CD4-positive, alpha-beta T cell treated with Interleukin-12 subunit alpha and Interleukin-12 subunit beta, for 1 hour (primary cell): ENCODE data around the gene AFP.

ENCODE experiments used
- DNase-seq: peaks from one replicate; pipeline ENCODE4 v3.0.0-alpha.2; 2020

The AFP gene

GRCh38 chr4:73470728-73471127 lies 34.7 kb downstream of the AFP start:
- DNase-seq, result no peak

GRCh38 chr4:73477176-73477575 lies 41.2 kb downstream of the AFP start:
- no peak for DNase-seq

DNA sequence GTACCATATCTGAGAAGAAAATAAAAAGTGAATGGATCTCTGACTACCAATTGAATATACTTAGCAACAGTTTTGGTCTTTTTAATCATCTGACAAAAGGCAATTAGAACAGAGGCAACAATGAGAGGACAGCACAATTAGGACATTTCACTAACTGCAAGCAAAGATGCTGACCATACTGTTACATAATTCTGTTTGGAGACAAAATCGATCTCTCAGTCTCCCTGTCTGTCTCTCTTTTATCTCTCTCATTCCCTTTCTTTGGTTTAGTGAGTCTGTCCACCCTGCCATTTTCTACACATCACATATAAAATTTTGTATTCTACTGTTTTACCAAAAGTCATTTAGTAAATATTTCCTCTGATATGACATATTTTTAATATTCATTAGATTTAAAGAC lies 43.3 kb downstream of the AFP start:
- no peak for DNase-seq

DNA sequence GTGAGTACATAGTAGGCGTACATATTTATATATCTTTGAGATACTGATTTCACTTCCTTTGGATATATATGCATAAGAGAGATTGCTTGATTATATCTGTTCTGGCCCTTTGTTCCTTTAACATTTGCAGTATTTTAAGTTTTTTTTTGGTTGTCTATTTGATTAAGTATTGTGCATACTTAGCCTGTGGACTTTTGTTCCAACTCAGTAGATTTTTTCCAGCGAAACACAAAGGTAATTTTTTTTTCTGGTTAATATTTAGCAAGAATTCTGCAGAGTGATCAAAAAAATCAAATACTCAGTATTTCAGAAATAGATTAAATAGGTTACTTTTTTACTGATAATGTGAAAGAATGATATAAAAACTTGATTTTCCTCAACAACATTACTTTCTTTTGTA lies 45.3 kb downstream of the AFP start, which contains the start of gene AFM:
Gene AFM (plus strand): TSS at position 388 of the 400 bp plus-strand sequence. CDS start 31 bp downstream, outside the sequence.
- DNase-seq, result no peak

- no peak for DNase-seq
Observed at GRCh38 chr4:73485085-73485484, 49.1 kb downstream of the AFP start.

GRCh38 chr4:73485596-73485995 lies 49.6 kb downstream of the AFP start:
- no peak for DNase-seq

GRCh38 chr4:73486497-73486896 lies 50.5 kb downstream of the AFP start:
- DNase-seq, result no peak

DNA sequence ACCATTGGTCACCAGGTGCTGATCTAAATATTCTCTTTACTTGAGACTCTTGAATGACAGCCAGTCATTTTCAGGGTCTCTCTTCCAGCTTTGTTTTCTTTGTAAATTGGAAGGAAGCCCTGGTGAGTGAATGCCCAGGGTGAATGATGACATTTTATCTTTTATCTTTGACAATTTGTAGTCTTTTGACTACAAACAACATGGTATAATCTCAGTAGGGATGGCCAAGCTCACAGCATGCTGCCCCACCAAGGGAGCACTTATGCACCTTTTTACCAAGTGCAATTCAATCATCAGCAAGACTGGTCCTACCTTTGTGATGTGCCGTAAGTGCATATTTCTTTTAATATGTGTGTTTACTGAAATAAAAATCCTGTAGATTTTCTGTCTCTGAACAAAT lies 51.2 kb downstream of the AFP start:
- DNase-seq, result no peak

- DNase-seq, result no peak
Observed at GRCh38 chr4:73499996-73500765, 64.2 kb downstream of the AFP start.

DNA sequence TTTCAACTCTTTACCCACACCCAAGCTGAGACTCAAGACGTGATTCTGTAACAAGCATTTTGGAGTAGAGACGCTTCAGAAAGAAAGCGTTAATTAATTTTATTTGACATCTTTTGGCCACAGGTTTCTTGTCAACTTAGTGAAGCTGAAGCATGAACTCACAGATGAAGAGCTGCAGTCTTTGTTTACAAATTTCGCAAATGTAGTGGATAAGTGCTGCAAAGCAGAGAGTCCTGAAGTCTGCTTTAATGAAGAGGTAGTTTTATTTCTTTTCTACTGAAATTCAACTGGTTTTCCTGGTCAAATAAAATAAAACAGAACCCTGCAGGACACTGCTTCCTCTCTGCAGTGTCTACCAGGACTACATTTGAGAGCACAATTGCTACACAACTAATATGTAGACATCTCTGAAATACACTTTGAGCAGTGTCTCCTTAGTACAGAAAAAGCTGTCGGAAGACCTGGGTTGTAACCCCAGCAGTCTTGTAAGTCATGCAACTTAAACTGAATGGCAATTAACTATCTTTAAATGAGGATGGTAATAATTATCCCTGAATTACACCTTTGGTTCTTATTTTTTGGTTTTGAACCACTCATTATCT lies 65.7 kb downstream of the AFP start:
- no peak for DNase-seq

DNA sequence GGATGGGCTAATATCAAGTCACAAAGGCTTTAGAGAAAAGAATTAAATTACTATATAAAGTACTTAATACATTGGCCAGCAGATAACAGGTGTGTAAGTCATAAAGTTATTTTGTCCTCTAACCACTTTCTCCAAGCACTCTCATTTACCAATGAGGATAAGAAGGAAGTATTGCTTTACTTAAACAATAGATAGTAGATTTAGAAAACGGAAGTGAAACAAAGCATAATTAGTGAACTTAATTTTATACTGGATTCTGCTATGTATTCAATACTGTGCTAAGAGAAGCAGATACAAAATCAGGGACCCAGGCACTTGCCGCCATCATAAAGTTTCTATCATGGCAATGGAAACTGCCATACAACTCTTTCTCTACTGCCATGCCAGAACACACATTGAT lies 69.5 kb downstream of the AFP start:
- DNase-seq, result no peak
